Activated CD4-positive, alpha-beta T cell treated with anti-CD3 and anti-CD28 coated beads, Interleukin-2, amount 50 U/mL, for 24 hours (primary cell): ENCODE results near the gene MYBPC1.
"Not testable (repeated sequence)": the region's sequence is repeated elsewhere in the genome, so short reads cannot be mapped to it uniquely, and the experiment has no call there.

Source experiments
- DNase-seq, 2 donors: peaks; one replicate each; pipeline ENCODE4 v3.0.0-alpha.2; 2020; ENCODE audit warnings: low read depth in 1 of 2, low spot score in 1 of 2

The MYBPC1 gene

DNA sequence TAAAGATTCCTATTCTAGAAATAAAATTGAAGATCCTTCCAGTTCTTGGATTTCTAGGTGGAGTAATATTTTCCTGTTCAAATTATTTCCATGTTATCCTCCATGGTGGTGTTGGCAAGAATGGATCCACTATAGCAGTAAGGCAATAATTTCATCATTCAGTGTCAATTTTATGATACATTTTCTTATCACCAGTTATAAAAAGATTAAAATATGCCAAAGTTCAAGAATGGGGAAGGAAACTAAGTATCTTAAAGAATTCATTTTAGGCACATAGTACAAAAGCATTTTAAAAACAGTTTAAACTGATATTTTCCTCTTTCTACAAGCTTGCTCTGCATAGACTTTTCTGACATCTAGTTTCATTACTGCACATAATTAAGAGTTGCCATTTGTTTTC, 125.3 kb downstream of the MYBPC1 start:
- DNase-seq = no peak

DNA sequence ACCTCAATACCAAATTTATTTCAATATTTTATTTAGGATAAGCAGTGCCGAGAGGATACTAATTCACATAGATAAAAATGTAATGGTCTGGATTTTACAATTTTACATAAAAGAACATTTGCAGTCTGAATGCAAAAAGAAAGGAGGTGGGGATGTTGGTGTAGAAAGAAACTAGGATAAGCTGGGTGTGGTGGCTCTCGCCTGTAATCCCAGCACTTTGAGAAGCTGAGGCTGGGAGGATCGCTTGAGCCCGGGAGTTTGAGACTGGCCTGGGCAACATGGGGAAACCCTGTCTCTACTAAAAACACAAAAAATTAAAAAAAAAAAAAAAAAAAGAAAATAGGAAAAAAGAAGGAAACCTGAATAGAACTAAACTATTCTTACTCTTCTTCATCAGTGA, 127.6 kb downstream of the MYBPC1 start:
- no peak for DNase-seq

DNA sequence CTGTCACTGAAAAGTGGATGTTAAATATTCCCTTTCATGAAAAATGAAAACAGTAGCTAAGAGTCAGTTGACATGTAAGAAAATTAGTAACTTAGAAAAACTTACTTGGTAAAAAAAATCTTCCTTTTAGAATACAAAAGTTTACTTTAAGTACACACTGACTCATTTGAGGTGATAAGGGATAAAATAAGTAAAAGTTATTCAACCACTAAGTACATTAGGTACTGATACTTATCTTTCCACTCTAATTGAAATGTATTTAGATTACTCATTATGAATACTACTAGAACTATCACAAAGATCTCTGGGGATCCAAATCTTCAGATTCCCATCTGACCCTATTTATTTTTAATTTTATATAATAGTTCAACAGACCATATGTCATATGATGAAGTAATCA, 132.3 kb downstream of the MYBPC1 start:
- DNase-seq = no peak

DNA sequence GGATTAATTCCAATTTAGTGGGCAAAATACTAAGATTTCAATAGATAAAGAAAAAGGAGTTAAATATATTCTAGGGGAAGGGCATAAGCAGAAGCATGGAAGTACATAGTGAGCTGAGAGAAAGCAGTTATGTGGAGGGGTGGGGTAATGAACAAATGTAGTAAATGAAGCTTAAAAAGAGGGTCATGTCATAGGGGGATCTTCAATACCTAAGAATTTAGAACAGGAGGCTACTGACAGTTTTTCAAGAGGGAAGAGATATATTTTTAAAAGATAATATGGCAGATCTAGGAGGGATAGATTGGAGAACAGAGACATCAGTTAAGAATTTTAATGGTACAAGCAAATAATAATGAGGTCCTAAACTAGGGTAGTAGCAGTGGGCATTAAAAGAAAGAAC, 135.1 kb downstream of the MYBPC1 start:
- DNase-seq = no peak

DNA sequence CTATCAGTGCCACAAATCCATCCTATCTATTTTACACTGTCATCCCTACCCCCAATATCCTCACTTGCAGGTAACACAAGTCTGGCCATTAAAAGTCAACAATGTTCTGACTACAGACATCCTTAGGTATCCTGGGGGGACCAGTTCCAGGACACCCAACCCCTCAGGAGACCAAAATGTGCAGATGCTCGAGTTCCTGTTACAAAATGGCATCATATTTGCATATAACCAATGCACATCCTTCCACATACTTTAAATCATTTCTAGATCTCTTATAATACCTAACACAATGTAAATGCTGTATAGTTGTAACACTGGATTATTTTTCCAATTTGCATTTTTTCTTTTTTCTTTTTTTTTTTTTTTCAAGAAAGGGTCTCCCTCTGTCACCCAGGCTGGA, 137.5 kb downstream of the MYBPC1 start:
- no peak for DNase-seq

DNA sequence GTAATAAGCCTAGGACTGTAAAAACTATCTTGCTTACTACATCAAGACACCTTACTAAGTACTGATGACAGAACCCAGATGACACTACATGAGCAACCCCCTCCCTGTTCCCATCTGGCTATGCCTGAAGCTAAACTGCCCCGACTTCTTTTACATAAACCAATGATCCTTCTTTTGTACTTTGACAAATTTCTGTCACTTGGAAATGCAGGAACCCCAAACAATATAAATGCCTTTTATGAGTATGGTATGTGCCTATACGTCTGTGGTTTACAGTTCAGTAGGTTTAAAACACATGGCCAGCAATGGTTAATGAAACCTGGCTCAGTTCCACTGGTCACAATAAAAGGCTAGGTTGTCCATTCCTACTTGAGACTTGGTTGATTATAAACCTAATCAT, 138.4 kb downstream of the MYBPC1 start:
- DNase-seq = no peak

DNA sequence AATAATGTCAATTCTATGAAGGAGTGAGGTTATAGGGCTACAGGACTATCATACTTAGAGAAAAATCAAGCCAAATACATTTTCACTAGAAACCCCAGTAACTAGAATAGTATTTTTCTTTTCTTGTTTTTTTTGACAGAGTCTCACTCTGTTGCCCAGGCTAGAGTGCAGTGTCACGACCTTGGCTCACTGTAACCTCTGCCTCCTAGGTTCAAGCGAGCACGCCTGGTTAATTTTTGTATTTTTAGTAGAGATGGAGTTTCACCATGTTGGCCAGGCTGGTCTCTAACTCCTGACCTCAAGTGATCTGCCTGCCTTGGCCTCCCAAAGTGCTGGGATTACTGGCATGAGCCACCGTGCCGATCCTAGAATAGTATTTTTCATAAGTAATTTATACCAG, 139.7 kb downstream of the MYBPC1 start:
- not testable (repeated sequence) for DNase-seq
